Neuron (in vitro differentiated cells): ENCODE measurements around the gene ZBP1.

ENCODE experiments used
- H2AFZ ChIP-seq: one replicate; pipeline ENCODE4 v1.6.1; 2013; ENCODE audit warnings: low read depth, mild to moderate bottlenecking, inconsistent platforms, low read length, moderate library complexity
- H3K27me3 ChIP-seq: one replicate; pipeline ENCODE4 v1.6.1; 2013; ENCODE audit warnings: low read length; ENCODE audit not compliant: insufficient read depth
- H3K36me3 ChIP-seq: one replicate; pipeline ENCODE4 v1.6.1; 2013; ENCODE audit warnings: low read length; ENCODE audit not compliant: insufficient read depth
- H3K4me1 ChIP-seq: one replicate; pipeline ENCODE4 v1.6.1; 2013; ENCODE audit warnings: low read length; ENCODE audit not compliant: insufficient read depth
- H3K4me3 ChIP-seq: 2 replicates; pipeline ENCODE4 v1.5.1; 2013; ENCODE audit warnings: mild to moderate bottlenecking, low read length, moderate library complexity
- H3K9me3 ChIP-seq: one replicate; pipeline ENCODE4 v1.6.1; 2013; ENCODE audit warnings: low read length

Gene ZBP1

GRCh38 chr20:57576002-57576401 lies 44.2 kb downstream of the ZBP1 start:
- peaks cover 28% of the 10 kb centered on the region for H3K27me3 ChIP-seq

DNA sequence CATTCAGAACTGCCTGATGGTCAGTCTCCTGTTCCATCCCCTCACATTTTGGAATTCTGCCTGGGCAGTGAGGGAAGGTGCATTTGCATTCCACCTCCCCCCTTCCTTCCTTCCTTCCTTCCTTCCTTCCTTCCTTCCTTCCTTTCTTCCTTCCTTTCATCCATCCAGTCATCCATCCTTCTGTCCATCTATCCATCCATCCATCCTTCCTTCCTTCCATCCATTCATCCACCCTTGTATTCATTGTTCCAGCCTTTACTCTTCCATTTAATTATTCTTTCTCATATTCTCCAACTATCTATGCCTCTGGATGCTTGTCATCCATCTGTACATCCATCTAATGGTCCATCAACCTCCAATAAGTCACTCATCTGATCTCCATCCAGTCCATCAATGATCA lies 45.3 kb downstream of the ZBP1 start:
- Histone ChIP-seq H3K27me3 (peaks cover 19% of the 10 kb centered on the region), H3K4me1 (no peaks in the 10 kb centered on the region), H3K9me3 (no peaks in the 10 kb centered on the region), H2AFZ (no peak overlapping the region), H3K36me3 (no peaks in the 10 kb centered on the region), H3K4me3 (no peak overlapping the region)

More at GRCh38 chr20:57576002-57576401, 44.2 kb downstream of the ZBP1 start:
- no peaks in the 10 kb centered on the region for H3K4me1 ChIP-seq
- no peak overlapping the region for H3K4me3 ChIP-seq
- H2AFZ ChIP-seq, result no peak overlapping the region
- no peaks in the 10 kb centered on the region for H3K9me3 ChIP-seq
- no peaks in the 10 kb centered on the region for H3K36me3 ChIP-seq

DNA sequence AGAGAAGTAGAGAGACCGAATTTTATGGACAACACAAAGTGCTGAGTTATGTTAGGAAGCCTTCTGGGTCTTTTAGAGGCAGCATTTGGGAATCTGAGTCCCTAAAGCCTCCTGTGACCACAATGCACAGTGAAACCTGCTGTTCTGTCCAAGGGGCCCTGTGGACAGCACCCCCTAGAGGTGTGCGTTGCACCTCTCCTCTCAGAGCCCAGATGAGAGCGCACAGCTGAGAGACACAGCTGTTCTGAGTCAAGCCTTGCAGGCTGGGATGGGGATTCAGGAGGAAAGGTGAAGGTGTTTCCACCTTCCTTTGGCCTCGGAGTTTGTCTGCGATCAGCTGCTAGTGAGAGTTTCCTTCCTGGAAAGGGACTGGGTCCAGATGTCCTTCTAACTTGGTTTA lies 46.3 kb downstream of the ZBP1 start:
- peaks cover 9% of the 10 kb centered on the region for H3K27me3 ChIP-seq

DNA sequence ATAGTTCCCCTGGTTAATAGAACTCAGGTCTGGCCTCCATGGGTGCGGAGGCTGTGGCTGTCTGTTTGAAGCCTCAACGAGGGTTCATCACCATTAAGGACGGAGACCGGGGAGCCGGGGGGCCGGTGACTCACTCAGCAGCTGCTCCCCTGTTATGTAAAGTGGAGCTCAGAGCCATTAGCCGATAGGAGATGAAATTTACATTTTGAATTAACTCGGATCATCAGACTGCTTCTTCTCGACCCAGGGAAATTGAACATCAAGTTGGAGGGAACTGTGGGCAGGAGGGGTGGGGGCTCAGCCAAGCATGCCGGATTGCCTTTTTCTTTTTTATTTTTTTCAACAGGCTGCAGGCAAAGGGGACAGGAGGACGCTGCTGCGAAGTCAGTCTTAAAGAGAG lies 47.0 kb downstream of the ZBP1 start:
- no peaks in the 10 kb centered on the region for H3K4me1 ChIP-seq
- no peaks in the 10 kb centered on the region for H3K9me3 ChIP-seq
- H2AFZ ChIP-seq, result no peak overlapping the region
- H3K27me3 ChIP-seq, result peaks cover 3% of the 10 kb centered on the region
- no peak overlapping the region for H3K4me3 ChIP-seq
- no peaks in the 10 kb centered on the region for H3K36me3 ChIP-seq

More for the DNA sequence above, 46.3 kb downstream of the ZBP1 start:
- Histone ChIP-seq H2AFZ (no peak overlapping the region), H3K4me3 (no peak overlapping the region), H3K9me3 (no peaks in the 10 kb centered on the region), H3K4me1 (no peaks in the 10 kb centered on the region), H3K36me3 (no peaks in the 10 kb centered on the region)

DNA sequence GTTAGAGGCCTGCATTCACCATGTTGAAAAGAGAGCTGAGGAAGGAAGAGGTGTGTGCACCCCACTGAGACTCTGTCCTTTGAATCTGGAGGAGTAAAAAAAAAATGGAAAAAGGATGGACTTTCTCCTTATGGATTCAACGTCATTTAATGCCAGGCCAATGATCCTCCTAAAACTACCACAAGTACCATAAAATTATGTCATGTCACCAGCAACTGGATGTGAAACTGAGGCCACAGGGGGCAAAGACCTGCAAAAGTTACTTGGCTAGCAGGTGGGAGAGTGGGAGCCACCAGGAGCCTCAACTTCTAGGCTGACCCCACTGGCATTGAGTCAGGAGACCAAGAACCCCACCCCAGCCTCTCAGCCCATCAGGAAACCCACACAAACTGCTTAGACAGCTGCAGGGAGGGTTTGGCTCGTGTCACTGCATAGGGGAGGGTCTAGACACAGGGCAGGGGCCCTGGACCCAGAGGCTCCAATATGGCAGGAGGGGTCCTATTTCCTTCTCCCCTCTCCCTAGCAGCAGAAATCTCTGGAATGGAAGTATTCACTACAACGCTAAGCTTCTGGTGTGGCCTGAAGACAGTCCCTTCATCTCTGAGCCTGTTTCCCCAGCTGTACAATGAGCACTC lies 48.3 kb downstream of the ZBP1 start:
- H3K9me3 ChIP-seq, result no peaks in the 10 kb centered on the region
- no peaks in the 10 kb centered on the region for H3K27me3 ChIP-seq
- no peaks in the 10 kb centered on the region for H3K36me3 ChIP-seq
- H3K4me1 ChIP-seq, result no peaks in the 10 kb centered on the region
- H2AFZ ChIP-seq, result no peak overlapping the region
- H3K4me3 ChIP-seq, result no peak overlapping the region

- Histone ChIP-seq H3K36me3 (no peaks in the 10 kb centered on the region), H3K4me3 (no peak overlapping the region), H2AFZ (no peak overlapping the region), H3K27me3 (no peaks in the 10 kb centered on the region), H3K4me1 (no peaks in the 10 kb centered on the region), H3K9me3 (no peaks in the 10 kb centered on the region)
These were observed 49.3 kb downstream of the ZBP1 start for GRCh38 chr20:57570920-57571319.

- Histone ChIP-seq H3K9me3 (no peaks in the 10 kb centered on the region), H3K36me3 (no peaks in the 10 kb centered on the region), H3K27me3 (peaks cover 4% of the 10 kb centered on the region), H3K4me3 (no peak overlapping the region), H3K4me1 (no peaks in the 10 kb centered on the region), H2AFZ (no peak overlapping the region)
These were observed 49.9 kb downstream of the ZBP1 start for GRCh38 chr20:57570145-57570850.

GRCh38 chr20:57568960-57569359 lies 51.3 kb downstream of the ZBP1 start:
- Histone ChIP-seq H2AFZ (no peak overlapping the region), H3K27me3 (peaks cover 7% of the 10 kb centered on the region), H3K9me3 (no peaks in the 10 kb centered on the region), H3K36me3 (no peaks in the 10 kb centered on the region), H3K4me3 (no peak overlapping the region), H3K4me1 (no peaks in the 10 kb centered on the region)

DNA sequence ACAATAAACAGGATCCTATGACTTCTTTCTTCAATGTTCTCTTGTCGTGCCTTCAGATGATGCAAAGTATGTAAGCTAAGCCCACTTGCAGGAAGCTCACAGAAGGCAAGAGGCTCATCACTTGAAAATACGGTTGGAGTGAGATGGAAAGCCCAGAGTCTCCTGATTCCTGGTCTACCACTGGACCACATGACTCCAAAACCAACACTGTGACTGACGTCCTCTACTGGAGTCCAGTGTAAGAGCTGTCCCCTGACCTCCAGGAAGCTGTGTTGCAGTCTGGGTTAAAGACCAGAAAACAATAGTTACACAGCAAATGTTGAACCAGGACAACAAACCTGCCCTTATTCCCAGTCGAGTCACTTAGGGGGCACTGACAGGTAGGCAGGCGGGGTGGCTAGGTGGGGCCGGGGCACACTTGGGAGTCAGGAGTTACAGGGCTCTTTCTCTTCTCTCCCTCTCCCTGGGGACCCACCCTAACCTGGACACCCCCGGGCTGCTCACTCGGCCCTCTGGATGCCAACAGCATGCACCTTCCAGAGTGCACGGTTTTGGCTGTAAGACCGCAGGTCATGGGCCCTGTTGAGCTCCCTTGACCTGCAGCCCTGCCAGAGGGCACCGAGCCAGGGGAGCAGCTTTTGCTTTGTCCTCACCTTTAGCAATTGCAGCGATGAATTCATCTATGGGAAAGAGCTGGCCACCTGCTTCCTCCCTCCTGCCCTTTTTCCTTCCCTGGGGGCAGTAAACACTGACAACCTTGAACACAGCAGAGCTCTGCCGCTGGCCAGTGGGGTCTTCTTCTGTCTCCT lies 51.9 kb downstream of the ZBP1 start:
- no peaks in the 10 kb centered on the region for H3K9me3 ChIP-seq
- no peaks in the 10 kb centered on the region for H3K36me3 ChIP-seq
- H2AFZ ChIP-seq, result no peak overlapping the region
- peaks cover 7% of the 10 kb centered on the region for H3K27me3 ChIP-seq
- no peak overlapping the region for H3K4me3 ChIP-seq
- H3K4me1 ChIP-seq, result no peaks in the 10 kb centered on the region

DNA sequence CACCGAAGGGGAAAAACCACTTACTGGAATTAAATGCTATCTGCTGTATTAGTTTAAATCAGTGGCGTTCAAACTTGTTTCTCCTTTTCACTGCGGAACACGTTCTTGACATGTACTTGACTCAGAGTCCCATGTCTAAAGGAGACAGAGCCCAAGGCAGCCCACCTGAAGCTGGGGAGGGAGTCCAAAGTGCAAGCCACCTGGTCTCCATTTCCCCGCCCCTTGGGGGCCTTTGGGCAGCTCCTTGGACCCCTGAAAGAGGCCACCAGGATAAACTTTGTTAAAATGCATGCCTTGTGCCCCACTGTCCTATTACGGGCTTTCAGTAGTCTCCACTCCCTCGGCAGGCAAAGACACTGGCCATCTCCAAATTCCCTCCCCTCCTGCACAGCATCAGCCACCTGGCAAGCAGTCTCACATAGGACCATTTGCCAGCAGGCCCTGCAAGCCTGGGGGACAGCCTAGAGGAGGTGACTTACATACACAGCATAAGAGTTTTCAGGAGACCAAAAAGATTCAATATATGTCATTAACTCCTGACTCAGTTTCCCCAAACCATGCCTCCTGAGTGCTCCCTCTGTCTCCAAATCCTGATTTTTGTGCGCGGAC lies 52.7 kb downstream of the ZBP1 start:
- peaks cover 7% of the 10 kb centered on the region for H3K27me3 ChIP-seq
- no peak overlapping the region for H3K4me3 ChIP-seq
- H3K9me3 ChIP-seq, result no peaks in the 10 kb centered on the region
- H3K4me1 ChIP-seq, result no peaks in the 10 kb centered on the region
- no peaks in the 10 kb centered on the region for H3K36me3 ChIP-seq
- no peak overlapping the region for H2AFZ ChIP-seq

DNA sequence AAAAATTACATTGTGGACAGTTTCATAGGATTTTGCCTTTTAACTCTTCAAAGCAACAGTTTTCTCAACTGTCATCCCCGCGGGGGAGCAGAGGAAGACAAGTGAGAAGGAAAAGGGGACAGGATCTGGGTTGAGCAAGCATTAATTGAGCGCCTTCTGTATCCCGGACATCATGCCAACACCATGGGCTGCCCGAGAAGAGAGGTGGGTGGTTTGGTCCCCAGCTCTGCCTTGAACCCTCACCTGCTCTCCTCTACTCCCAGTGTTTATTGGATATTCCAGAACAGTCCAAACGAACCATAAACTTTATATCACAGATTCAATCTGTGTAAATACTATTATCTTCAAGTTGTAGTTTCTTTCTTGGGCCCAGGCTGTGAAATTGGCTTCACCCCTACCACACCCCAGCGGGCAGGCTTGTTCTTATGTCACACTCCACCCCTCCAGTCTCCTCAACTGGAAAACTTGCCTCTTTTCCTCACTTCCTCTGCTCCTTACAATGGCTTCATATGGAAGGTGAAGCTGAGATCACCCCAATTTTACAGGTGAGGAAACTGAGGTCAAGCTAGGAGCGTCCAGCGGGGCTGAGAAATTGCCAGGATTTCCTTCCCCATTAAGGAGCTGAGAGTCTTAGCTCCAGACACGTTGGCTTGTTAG lies 53.3 kb downstream of the ZBP1 start:
- Histone ChIP-seq H3K4me3 (no peak overlapping the region), H3K4me1 (no peaks in the 10 kb centered on the region), H2AFZ (no peak overlapping the region), H3K27me3 (peaks cover 11% of the 10 kb centered on the region), H3K36me3 (no peaks in the 10 kb centered on the region), H3K9me3 (no peaks in the 10 kb centered on the region)

DNA sequence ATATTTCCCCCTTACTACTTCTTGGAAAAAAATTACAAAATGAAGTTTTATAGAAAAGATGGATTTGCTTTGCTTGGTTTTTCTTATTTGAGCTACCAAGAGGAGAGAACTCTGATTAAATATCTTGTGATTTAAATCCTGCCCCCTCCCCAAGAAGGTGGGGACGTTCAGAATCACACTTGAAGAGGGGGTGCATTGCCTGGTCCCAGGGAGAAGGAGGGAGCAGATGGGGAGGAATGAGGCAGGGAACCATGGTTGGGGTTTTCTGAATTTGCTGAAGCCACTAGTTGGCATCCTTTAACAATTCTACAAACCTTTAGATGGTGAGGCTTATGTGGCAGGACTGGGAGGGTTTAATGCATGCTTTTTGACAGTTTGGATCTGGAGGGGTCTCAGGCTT lies 53.8 kb downstream of the ZBP1 start:
- no peaks in the 10 kb centered on the region for H3K4me1 ChIP-seq
- peaks cover 14% of the 10 kb centered on the region for H3K27me3 ChIP-seq
- H3K36me3 ChIP-seq, result no peaks in the 10 kb centered on the region
- H3K4me3 ChIP-seq, result no peak overlapping the region
- H3K9me3 ChIP-seq, result no peaks in the 10 kb centered on the region
- no peak overlapping the region for H2AFZ ChIP-seq
